Measurements from ENCODE around the gene TGFBR1.

Gene TGFBR1

DNA sequence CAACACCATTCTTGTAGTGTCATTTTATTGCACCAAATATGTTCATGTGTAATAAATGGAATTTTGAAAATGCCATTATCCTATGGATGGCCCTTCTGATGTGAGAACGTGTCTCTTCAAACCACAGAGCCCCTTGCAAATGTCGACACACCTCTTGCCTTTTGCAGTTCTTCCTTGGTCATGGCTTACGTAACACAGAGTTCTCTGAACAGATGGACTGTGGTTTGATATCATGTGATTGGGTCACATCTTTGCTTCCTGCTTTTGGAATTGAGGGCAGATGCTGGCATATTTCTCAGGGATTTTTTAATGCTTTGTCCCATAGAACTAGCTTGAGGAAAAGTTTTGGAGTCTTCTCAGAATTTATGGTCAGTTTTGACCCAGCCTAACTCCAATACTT is 4.6 kb downstream of the TGFBR1 start:
- DNase-seq: peak; percentile 54

DNA sequence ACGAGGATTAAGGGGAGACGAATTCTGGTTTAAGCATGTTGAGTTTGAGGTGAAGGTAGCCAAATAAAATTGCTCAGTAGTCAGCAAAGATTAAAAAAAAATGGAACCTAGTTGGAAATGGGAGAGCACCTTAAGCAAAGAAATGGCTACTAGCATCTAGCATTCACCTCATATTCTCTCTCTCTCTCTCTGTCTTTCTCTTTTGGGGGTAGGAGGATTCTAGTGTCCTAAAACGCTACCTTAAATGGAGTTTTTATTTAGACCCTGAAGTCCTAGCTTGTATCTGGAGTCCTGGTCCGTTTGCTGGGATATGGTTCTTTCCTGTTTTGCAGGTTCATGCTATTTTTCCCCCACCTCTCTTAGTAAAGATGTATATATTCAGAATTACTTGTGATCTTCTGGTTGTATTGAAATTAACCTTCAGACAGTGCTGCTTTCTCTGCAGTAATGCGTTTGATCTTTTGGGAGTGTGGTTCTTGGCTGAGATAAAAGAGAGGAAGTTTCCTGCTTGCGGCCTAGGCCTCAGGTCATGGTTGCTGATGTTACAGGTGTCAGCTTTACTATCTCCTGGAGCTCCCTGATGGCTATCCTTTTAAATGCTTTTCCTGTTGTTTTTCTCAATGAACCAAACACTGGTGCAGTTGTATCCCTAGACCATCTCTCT is 8.0 kb downstream of the TGFBR1 start:
- no peak for DNase-seq

- DNase-seq: no peak
Observed at GRCh38 chr9:99113414-99114048, 8.6 kb downstream of the TGFBR1 start.

DNA sequence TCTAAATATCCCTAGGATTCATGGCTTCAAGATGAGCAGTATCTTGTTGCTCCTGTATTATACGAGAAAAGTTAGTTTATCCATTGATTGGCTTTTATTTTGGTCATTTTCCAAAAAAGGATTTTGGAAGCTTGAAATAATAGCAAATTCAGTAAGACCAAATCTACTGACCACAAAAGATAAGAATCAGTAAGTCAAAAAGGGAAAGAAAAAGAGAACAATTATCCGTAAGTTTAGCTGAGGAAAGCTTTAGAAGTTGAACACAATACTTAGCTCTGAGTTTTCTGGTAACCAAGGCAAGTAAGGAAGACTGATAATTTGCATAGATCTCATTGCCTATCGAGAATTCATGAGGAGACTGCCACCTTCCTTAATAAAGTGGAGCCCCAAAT is 9.1 kb downstream of the TGFBR1 start:
- no peak for DNase-seq

- DNase-seq: peak; percentile 43
Observed at GRCh38 chr9:99114846-99115500, 10.1 kb downstream of the TGFBR1 start.

GRCh38 chr9:99116003-99116411 is 11.1 kb downstream of the TGFBR1 start:
- peak; percentile 91 for DNase-seq

DNA sequence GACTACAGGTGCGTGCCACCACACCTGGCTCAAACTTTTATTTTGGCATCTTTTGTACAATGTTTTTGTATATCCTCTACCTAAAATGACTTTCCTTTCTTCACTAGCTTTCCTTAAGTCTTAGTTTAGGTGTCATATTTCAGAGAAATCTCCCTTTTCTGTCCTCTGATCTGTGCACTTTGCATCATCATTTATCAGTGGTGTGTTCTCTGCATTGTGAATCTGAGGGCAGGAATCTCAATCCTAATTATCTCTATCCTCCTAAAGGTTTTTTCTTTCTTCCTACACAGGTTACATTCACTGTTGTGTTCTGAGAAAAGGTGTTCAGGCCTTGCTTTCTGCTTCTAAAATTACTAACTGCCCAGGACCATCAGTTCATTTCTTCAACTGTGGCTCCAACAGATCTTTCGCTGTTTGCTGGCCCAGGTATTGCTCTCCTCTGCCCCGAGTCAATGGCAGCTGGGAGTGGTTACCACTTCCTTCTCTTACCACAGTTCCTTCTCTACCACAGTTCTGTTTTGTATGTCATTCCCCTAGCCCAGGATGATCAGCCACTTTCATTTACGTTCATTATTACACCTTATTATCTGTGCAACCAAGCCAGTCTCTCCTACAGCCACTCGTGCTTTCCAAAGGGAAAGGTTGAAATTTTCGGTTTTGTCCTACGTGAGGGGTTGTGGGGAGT is 14.0 kb downstream of the TGFBR1 start:
- DNase-seq: no peak

GRCh38 chr9:99119976-99120655 is 15.2 kb downstream of the TGFBR1 start:
- no peak for DNase-seq

DNA sequence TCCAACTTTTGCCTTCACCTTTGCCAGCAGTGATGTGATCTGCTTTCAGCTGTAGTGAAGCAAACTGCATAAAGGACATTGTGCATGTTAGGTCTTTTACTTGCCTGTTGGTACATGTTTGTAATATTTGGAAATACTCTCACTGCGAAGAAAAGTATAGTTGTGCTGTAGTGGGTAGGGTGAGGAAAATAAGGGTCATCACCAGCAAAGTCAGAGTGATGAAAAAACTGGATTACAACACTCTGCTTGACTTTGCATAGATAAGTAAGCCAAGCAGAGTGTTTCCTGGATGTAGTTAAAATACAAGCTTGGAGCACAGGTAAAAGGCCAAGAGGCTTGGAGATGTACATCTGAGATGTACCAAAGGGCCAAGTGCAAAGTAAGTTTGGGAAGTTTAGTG is 16.7 kb downstream of the TGFBR1 start:
- no peak for DNase-seq

DNA sequence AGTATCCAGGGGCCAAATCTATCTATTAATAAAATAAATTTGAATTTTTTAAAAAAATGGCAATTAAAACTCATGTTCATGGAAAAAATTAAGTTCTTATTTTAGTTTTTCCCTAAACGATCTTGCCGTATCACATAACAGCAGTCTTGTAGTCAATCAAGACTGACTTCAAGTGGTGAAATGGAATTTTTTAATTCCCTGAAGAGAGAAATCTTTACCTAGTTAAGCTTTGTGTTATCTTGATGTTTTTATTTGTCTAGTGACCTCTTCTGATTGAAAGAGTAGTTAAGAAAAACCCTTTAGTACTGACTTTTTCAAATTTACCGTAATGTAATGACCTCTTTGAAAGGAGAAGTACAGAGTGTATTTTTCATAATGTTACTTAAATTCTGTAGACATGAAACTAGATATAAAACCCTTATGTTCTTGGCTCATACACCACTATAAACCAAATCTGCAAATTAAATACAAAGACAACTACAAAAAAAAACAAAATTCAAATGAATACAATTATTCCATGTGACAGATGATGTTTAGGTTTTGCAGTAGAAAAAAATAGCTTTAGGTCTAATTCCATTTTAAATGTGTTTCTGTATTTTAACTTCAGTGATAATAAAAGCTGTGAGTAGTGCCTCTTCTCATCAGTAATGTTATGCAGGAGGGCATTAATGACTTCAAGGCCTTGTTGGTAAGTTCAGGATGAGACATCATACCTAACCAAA is 19.8 kb downstream of the TGFBR1 start:
- DNase-seq: no peak

- DNase-seq: no peak
Observed at GRCh38 chr9:99125446-99125845, 20.5 kb downstream of the TGFBR1 start.

DNA sequence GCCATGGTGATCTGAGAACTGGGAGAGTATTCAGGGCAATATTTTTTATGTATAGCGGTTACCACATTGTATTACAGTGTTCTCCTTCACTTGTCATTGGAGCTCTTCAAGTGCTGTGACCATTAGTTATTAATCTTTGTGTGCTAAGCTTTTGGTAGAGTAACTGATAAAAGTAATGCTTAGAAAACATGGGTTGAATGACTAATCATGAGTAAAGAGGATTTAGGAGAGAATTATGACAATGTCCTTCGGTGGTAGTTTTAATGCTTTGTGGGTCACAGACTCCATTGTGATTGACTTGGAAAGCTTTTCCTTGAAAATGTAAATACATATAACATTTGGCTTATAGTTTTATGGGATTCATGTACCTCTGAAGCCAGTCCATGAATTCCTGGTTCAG is 21.4 kb downstream of the TGFBR1 start:
- DNase-seq: no peak

- no peak for DNase-seq
Observed at GRCh38 chr9:99127356-99128132, 22.6 kb downstream of the TGFBR1 start.

GRCh38 chr9:99128133-99128406 is 23.2 kb downstream of the TGFBR1 start:
- no peak for DNase-seq

GRCh38 chr9:99129091-99129490 is 24.2 kb downstream of the TGFBR1 start:
- no peak for DNase-seq

DNA sequence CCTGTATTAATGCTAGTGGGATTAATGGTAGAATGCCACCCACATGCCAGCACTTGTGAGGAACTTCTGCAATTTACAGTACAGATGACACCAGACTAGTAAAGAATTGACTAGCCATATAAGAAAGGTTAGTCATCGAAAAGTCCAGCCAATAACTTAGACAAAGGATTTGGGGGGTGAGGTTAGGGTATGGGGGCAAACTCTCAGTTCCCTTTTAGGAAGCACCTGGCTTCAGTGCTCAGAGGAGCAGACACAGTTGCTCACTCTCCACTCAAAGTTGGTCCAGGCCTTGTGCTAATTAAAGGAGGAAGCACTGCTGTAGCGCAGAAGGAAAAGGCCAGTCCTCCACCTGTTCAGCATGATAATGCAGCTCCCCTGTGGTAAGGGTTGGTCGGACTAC is 25.2 kb downstream of the TGFBR1 start:
- no peak for DNase-seq

- no peak for DNase-seq
Observed at GRCh38 chr9:99133145-99133544, 28.2 kb downstream of the TGFBR1 start.

DNA sequence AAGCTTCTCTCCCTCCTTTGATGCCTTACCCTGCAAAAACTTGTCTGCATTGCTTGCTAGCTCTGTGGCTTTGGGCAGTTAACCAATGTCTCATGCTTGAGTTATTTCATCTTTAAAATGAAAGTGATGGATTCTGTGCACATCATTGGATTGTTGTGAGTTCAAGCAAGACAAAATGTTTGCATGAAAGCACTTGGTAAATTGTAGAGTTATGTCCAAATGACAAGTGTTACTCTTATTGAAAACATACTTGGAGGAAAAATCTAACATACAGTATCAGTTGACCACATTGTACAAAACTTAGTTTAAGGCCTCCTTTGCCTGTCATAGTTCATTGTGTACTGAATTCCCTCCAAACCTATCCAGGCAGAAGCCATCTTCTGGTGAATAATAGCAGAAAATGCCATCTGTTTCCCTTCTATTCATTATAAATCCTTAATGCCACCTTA is 30.0 kb downstream of the TGFBR1 start:
- peak; percentile 42 for DNase-seq

GRCh38 chr9:99135456-99135855 is 30.5 kb downstream of the TGFBR1 start:
- peak; percentile 28 for DNase-seq

- DNase-seq: no peak
Observed at GRCh38 chr9:99137225-99137624, 32.3 kb downstream of the TGFBR1 start.

DNA sequence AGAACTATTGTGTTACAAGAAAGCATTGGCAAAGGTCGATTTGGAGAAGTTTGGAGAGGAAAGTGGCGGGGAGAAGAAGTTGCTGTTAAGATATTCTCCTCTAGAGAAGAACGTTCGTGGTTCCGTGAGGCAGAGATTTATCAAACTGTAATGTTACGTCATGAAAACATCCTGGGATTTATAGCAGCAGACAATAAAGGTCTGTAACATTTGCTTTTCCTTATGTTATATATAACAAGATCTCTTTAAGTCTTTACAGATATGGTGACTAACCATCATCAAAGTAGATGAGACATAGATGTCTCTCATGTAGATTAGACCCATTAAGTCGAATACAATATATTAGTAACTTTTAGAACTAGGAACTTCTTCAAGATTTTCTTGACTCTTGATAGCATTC is 33.0 kb downstream of the TGFBR1 start:
- no peak for DNase-seq
